ENCODE results near the gene GPR25.
A peak's percentile ranks its signal among the peaks of the same experiment; 100 is the strongest.

GPR25 gene

DNA sequence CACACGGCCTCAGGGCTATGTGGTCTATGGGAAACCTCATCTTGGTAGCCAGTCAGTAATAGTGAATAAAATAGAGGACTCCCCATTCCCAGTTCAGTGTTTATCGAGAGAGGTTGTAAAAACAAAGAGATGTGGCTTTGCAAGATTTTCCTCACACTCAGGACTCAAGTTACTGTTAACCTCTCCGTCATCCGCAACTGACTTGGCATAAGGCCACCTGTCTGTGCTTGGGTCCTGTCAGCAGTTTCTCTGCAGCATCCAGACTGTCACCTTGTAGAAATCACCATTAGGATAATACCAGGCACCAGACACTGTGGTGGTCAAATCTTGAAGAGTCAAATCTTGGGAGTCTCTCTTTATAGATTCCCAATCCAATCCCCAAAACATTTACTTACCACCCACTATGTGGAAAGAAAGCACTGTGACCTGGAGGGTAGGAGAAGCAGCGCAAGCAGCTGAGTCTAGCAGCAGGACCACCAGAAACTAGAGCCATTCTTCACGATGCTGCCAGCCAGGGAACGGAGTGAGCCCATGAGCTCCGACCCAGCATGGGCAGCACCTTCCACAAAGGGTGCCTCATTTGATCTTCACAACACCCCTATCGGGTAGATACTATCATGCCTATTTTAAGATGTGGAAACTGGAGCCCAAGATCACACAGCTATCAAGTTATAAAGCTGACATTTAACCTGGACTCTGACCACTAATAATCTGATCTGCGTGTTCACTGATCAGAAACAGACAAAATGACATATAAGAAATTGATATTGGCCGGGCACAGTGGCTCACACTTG lies 5.6 kb upstream of the GPR25 start:
- TF ChIP-seq GABPA (IDR thresholded peaks at IDR 0.05; ENCODE audit: low read depth) (no peak), POLR2AphosphoS5 (IDR thresholded peaks at IDR 0.05; ENCODE audit: low read depth) (no peak), SPI1 (IDR thresholded peaks at IDR 0.05; ENCODE audit: borderline replicate concordance, low read depth) (no peak)
- TF ChIP-seq, protein P1, sequence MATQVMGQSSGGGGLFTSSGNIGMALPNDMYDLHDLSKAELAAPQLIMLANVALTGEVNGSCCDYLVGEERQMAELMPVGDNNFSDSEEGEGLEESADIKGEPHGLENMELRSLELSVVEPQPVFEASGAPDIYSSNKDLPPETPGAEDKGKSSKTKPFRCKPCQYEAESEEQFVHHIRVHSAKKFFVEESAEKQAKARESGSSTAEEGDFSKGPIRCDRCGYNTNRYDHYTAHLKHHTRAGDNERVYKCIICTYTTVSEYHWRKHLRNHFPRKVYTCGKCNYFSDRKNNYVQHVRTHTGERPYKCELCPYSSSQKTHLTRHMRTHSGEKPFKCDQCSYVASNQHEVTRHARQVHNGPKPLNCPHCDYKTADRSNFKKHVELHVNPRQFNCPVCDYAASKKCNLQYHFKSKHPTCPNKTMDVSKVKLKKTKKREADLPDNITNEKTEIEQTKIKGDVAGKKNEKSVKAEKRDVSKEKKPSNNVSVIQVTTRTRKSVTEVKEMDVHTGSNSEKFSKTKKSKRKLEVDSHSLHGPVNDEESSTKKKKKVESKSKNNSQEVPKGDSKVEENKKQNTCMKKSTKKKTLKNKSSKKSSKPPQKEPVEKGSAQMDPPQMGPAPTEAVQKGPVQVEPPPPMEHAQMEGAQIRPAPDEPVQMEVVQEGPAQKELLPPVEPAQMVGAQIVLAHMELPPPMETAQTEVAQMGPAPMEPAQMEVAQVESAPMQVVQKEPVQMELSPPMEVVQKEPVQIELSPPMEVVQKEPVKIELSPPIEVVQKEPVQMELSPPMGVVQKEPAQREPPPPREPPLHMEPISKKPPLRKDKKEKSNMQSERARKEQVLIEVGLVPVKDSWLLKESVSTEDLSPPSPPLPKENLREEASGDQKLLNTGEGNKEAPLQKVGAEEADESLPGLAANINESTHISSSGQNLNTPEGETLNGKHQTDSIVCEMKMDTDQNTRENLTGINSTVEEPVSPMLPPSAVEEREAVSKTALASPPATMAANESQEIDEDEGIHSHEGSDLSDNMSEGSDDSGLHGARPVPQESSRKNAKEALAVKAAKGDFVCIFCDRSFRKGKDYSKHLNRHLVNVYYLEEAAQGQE (IDR thresholded peaks at IDR 0.05; ENCODE audit: insufficient replicate concordance, low read depth): no peak
- TF ChIP-seq, protein P2, sequence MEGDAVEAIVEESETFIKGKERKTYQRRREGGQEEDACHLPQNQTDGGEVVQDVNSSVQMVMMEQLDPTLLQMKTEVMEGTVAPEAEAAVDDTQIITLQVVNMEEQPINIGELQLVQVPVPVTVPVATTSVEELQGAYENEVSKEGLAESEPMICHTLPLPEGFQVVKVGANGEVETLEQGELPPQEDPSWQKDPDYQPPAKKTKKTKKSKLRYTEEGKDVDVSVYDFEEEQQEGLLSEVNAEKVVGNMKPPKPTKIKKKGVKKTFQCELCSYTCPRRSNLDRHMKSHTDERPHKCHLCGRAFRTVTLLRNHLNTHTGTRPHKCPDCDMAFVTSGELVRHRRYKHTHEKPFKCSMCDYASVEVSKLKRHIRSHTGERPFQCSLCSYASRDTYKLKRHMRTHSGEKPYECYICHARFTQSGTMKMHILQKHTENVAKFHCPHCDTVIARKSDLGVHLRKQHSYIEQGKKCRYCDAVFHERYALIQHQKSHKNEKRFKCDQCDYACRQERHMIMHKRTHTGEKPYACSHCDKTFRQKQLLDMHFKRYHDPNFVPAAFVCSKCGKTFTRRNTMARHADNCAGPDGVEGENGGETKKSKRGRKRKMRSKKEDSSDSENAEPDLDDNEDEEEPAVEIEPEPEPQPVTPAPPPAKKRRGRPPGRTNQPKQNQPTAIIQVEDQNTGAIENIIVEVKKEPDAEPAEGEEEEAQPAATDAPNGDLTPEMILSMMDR (IDR thresholded peaks at IDR 0.05; ENCODE audit: insufficient read depth, low read length): no peak
- H3K27me3 ChIP-seq (ENCODE audit: insufficient read depth, poor library complexity, severe bottlenecking): no peaks in the 10 kb centered on the region
- H3K27ac ChIP-seq (replicated peaks): no peak overlapping the region
- H3K4me3 ChIP-seq (replicated peaks; ENCODE audit: insufficient read depth, low read length): no peak overlapping the region
- DNase-seq (ENCODE audit: low read depth in 1 of 2, low spot score in 1 of 2): no peak

DNA sequence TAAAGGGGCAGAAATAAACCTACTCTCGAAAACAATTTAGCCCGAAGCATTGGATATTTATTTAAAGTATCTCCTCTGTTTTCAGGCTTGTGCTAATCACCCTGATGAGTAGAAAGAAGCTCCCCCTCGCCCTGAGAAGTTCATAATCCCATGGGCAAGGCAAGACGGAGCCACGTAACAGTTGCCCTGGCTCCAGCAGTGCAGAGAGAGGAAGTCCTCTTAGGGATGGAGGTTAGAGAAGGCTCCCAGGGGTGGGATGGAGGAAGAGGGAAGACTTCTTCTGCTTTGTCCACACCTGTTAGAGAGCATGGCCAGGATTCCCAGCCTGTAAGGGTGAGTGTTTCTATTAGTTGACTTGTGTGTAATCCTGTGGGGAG lies 3.4 kb upstream of the GPR25 start:
- Histone ChIP-seq H3K27ac (replicated peaks) (no peak overlapping the region), H3K27me3 (ENCODE audit: insufficient read depth, poor library complexity, severe bottlenecking) (no peaks in the 10 kb centered on the region), H3K4me3 (replicated peaks; ENCODE audit: insufficient read depth, low read length) (no peak overlapping the region)
- TF ChIP-seq POLR2AphosphoS5 (IDR thresholded peaks at IDR 0.05; ENCODE audit: low read depth) (no peak), GABPA (IDR thresholded peaks at IDR 0.05; ENCODE audit: low read depth) (no peak), SPI1 (IDR thresholded peaks at IDR 0.05; ENCODE audit: borderline replicate concordance, low read depth) (peak; percentile 74)
- TF ChIP-seq, protein P1 (IDR thresholded peaks at IDR 0.05; ENCODE audit: insufficient replicate concordance, low read depth): no peak
- no peak for DNase-seq (ENCODE audit: low read depth in 1 of 2, low spot score in 1 of 2)

DNA sequence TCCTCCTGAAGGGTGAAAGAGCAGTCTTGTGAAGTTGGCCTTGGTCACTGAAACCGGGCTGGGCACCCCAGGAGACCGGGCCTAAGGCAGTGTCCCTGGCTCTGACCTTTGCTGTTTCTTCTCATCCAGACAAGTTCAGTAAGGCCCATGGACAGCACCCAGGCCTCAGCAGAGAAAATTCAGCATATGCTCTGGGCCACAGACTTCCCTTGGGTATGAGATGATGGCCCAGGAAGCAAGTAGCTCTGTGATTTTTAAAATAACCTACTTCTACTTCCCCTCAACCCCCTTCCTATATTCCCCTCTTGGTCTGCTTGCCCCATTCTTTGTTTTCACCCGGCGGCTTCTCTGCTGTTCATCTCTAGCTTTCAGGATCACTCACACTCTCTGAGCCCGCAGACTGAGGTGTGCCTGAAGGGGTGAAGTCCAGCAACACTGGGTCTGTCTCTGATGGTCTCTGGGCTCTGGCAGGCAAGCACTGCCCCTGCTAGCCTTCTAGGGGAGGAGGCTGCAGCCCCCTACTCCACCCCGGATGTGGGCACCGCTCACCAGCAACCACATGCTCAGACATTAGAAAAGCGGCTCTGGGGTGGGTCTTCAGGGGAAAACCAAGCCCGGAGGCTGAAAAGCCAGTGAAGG lies 2.9 kb upstream of the GPR25 start:
- H3K27me3 ChIP-seq (ENCODE audit: insufficient read depth, poor library complexity, severe bottlenecking): no peaks in the 10 kb centered on the region
- no peak overlapping the region for H3K4me3 ChIP-seq (replicated peaks; ENCODE audit: insufficient read depth, low read length)
- TF ChIP-seq POLR2AphosphoS5 (IDR thresholded peaks at IDR 0.05; ENCODE audit: low read depth) (no peak), GABPA (IDR thresholded peaks at IDR 0.05; ENCODE audit: low read depth) (no peak), SPI1 (IDR thresholded peaks at IDR 0.05; ENCODE audit: borderline replicate concordance, low read depth) (no peak)
- TF ChIP-seq, protein P2 (IDR thresholded peaks at IDR 0.05; ENCODE audit: insufficient read depth, low read length): no peak
- TF ChIP-seq, protein P1 (IDR thresholded peaks at IDR 0.05; ENCODE audit: insufficient replicate concordance, low read depth): no peak
- no peak overlapping the region for H3K27ac ChIP-seq (replicated peaks)
- no peak for DNase-seq (ENCODE audit: low read depth in 1 of 2, low spot score in 1 of 2)

Data from HL-60 (cell line).